ENCODE data around the gene LCTL.

GRCh38 chr15:66608881-66609280 lies 43.1 kb upstream of the LCTL start:
- no peak for TF ChIP-seq POLR2A (IDR thresholded peaks at IDR 0.05; ENCODE audit: low read depth, low read length)
- no peak for TF ChIP-seq POLR2AphosphoS5 (IDR thresholded peaks at IDR 0.05; ENCODE audit: low read depth, low read length)
- no peak for TF ChIP-seq TAF1 (IDR thresholded peaks at IDR 0.05; ENCODE audit: low read depth, low read length)
- TF ChIP-seq PAX5 (IDR thresholded peaks at IDR 0.05; ENCODE audit: insufficient read depth, low read length, severe bottlenecking), result no peak
